Measurements from ENCODE around the gene GLP2R.
"Not testable (repeated sequence)": the region's sequence is repeated elsewhere in the genome, so short reads cannot be mapped to it uniquely, and the experiment has no call there.

The GLP2R gene, protein sequence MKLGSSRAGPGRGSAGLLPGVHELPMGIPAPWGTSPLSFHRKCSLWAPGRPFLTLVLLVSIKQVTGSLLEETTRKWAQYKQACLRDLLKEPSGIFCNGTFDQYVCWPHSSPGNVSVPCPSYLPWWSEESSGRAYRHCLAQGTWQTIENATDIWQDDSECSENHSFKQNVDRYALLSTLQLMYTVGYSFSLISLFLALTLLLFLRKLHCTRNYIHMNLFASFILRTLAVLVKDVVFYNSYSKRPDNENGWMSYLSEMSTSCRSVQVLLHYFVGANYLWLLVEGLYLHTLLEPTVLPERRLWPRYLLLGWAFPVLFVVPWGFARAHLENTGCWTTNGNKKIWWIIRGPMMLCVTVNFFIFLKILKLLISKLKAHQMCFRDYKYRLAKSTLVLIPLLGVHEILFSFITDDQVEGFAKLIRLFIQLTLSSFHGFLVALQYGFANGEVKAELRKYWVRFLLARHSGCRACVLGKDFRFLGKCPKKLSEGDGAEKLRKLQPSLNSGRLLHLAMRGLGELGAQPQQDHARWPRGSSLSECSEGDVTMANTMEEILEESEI

DNA sequence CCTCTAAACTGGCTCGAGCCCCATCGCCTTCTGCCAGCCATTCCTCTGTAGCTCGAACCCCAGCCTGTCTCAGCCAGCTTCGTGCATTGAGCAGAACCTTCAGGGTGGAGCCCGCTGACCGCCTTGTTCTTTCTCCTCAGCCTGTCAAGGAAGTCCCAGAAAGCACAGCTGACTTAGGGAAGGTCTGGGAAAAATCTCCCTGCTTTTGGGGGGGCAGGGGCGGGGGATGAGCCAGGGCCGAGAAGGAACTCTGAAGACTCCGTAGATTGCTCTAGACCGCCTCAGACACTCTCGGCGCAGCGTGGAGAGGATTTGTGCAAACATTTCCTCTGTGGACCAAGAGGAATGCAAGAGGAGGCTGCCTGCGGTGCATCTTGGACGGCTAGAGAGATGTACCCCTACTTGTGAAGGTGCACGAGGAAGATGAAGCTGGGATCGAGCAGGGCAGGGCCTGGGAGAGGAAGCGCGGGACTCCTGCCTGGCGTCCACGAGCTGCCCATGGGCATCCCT, at the start of gene GLP2R:
TSS of gene GLP2R (plus strand) at position 284 of the 510 bp plus-strand sequence. CDS start at position 424, 140 bp downstream.
- Mint-ChIP-seq H3K9me3 (no peaks in the 10 kb centered on the region), H3K4me3 (no peak within 1 kb of the TSS), H3K27me3 (peaks cover 75% of the 10 kb centered on the region), H3K36me3 (ENCODE audit: insufficient read depth) (no peaks in the 10 kb centered on the region), H3K4me1 (no peaks in the 10 kb centered on the region), H3K27ac (ENCODE audit: low read depth) (no peak within 1 kb of the TSS)
- ATAC-seq (replicated peaks; ENCODE audit: extremely low read depth, poor library complexity, severe bottlenecking) (no peak), DNase-seq (ENCODE audit: low spot score in 2 of 2) (no peak)

DNA sequence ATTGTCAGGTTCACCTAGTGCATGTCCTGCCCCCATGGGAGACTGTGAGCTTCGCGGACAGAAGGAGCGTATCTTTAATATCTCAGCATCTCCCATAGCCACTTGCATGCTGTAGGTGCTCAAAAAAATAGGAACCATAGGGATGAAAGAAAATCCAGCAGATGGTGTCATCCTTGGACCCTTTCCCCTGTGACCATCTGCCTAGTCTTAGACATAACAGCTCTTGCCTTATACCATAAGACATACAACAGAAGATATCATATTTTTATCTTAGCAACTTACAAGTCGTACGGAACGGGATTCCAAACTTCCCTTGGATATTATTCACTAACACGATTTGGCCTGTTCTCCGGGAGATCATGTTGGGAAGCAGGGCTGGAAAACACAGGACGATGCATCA, 48.8 kb upstream of the GLP2R start:
- H3K27ac Mint-ChIP-seq (ENCODE audit: low read depth): no peak overlapping the region
- DNase-seq (ENCODE audit: low spot score in 2 of 2): no peak
- no peaks in the 10 kb centered on the region for H3K9me3 Mint-ChIP-seq
- H3K4me1 Mint-ChIP-seq: no peaks in the 10 kb centered on the region
- H3K27me3 Mint-ChIP-seq: peaks cover 51% of the 10 kb centered on the region
- H3K36me3 Mint-ChIP-seq (ENCODE audit: insufficient read depth): no peaks in the 10 kb centered on the region
- ATAC-seq (replicated peaks; ENCODE audit: extremely low read depth, poor library complexity, severe bottlenecking): no peak
- no peak overlapping the region for H3K4me3 Mint-ChIP-seq

DNA sequence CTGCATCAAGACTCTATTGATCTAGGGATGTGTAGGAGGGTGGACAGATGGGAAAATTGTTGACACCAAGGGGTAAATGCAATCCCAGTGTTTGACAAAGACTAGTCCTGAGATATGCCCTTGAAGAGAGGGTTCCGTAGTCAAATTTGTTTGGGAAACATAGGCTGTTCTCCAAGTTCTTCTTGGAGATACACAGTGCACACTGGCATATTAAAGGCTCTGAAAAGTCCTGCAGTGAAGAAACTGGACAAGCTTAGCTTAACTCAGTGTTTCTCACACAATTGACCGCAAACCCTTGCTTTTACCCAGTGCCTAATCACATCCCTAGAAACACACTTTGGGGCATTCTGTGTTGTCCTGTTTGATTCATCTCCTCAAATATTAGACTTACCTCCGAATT, 45.2 kb upstream of the GLP2R start:
- Mint-ChIP-seq H3K4me3 (no peak overlapping the region), H3K27me3 (peaks cover 74% of the 10 kb centered on the region), H3K4me1 (no peaks in the 10 kb centered on the region), H3K36me3 (ENCODE audit: insufficient read depth) (no peaks in the 10 kb centered on the region), H3K9me3 (no peaks in the 10 kb centered on the region), H3K27ac (ENCODE audit: low read depth) (no peak overlapping the region)
- ATAC-seq (replicated peaks; ENCODE audit: extremely low read depth, poor library complexity, severe bottlenecking) (no peak), DNase-seq (ENCODE audit: low spot score in 2 of 2) (no peak)

DNA sequence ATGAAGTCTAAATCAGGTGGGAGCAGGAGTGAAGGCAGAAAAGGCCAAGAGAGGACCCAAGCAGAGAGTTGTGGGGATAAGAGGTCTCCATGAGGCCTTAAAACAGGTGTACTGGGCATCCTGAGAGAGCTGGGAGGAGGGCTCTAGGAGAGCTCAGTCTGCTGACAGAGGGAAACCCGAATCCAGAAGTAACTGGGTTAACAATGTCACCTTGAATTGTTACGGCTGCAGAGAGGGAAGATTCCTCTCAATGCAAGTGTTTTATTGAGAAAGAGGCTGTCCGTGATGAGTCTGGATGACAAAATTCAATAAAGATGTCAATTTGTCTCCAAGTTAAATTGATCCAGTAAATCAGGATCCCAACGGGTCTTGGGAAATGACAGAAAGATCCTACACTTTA, 42.7 kb upstream of the GLP2R start:
- Mint-ChIP-seq H3K27ac (ENCODE audit: low read depth) (no peak overlapping the region), H3K9me3 (no peaks in the 10 kb centered on the region), H3K4me3 (no peak overlapping the region), H3K4me1 (no peaks in the 10 kb centered on the region), H3K36me3 (ENCODE audit: insufficient read depth) (no peaks in the 10 kb centered on the region), H3K27me3 (peaks cover 62% of the 10 kb centered on the region)
- no peak for DNase-seq (ENCODE audit: low spot score in 2 of 2)
- ATAC-seq (replicated peaks; ENCODE audit: extremely low read depth, poor library complexity, severe bottlenecking): no peak

DNA sequence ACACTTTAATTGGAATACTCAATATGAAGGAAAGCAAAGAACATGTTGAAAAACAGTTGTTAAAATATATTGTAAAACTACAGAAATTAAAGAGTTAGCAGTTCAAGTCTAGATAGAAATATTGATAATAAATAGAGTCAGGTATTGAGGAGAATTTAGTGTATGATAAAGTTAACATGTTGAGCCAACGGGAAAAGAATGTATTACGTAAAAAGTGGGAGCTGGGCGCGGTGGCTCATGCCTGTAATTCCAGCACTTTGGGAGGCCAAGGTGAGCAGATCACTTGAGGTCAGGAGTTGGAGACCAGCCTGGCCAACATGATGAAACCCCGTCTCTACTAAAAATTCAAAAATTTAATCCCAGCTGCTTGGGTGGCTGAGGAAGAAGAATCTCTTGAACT, 42.3 kb upstream of the GLP2R start:
- not testable (repeated sequence) for DNase-seq (ENCODE audit: low spot score in 2 of 2); ATAC-seq (replicated peaks; ENCODE audit: extremely low read depth, poor library complexity, severe bottlenecking); H3K36me3 Mint-ChIP-seq (ENCODE audit: insufficient read depth); H3K4me1 Mint-ChIP-seq; H3K4me3 Mint-ChIP-seq; H3K9me3 Mint-ChIP-seq; H3K27ac Mint-ChIP-seq (ENCODE audit: low read depth)
- peaks cover 61% of the 10 kb centered on the region for H3K27me3 Mint-ChIP-seq

DNA sequence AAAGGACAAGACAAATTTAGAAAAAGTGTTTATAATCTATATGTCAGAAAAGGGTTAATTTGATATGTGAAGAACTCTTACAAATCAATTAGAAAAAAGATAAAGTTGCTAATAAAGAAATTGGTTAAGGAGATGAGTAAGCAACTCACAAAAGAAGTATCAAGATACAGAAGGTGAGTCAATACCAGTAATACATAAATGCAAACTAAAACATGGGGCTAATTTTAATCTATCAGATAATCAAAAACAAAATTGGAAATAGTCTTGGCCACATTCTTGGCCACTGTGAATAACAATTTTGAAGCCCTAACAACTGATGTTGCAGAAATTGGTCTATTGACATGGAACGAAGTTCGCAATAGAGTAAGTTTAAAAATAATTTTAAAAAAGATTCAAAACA, 41.2 kb upstream of the GLP2R start:
- DNase-seq (ENCODE audit: low spot score in 2 of 2) (no peak), ATAC-seq (replicated peaks; ENCODE audit: extremely low read depth, poor library complexity, severe bottlenecking) (no peak)
- no peak overlapping the region for H3K4me3 Mint-ChIP-seq
- H3K4me1 Mint-ChIP-seq: no peaks in the 10 kb centered on the region
- no peak overlapping the region for H3K27ac Mint-ChIP-seq (ENCODE audit: low read depth)
- H3K9me3 Mint-ChIP-seq: no peaks in the 10 kb centered on the region
- no peaks in the 10 kb centered on the region for H3K36me3 Mint-ChIP-seq (ENCODE audit: insufficient read depth)
- peaks cover 50% of the 10 kb centered on the region for H3K27me3 Mint-ChIP-seq

DNA sequence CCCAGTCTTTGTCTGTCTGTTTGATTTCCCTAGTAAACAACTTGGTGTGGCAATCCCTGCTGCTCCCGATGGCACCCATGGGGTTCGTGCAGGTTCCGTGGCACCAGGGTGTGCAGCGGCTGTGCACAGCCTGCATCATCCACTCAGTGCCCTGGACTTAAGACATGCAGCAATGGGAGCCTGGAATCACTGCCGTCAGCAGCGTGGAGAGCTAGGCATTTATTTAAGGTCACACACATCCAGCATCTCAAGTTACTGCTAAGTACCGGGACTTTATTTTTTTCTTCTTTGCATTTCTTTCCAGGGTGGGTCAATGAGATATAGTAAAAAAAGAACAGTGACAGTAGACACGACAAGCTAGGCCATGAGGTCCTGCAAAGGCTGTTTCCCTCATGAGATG, 37.1 kb upstream of the GLP2R start:
- H3K4me1 Mint-ChIP-seq: no peaks in the 10 kb centered on the region
- no peak overlapping the region for H3K4me3 Mint-ChIP-seq
- no peaks in the 10 kb centered on the region for H3K36me3 Mint-ChIP-seq (ENCODE audit: insufficient read depth)
- H3K27ac Mint-ChIP-seq (ENCODE audit: low read depth): no peak overlapping the region
- peaks cover 13% of the 10 kb centered on the region for H3K27me3 Mint-ChIP-seq
- DNase-seq (ENCODE audit: low spot score in 2 of 2): no peak
- no peaks in the 10 kb centered on the region for H3K9me3 Mint-ChIP-seq
- no peak for ATAC-seq (replicated peaks; ENCODE audit: extremely low read depth, poor library complexity, severe bottlenecking)

DNA sequence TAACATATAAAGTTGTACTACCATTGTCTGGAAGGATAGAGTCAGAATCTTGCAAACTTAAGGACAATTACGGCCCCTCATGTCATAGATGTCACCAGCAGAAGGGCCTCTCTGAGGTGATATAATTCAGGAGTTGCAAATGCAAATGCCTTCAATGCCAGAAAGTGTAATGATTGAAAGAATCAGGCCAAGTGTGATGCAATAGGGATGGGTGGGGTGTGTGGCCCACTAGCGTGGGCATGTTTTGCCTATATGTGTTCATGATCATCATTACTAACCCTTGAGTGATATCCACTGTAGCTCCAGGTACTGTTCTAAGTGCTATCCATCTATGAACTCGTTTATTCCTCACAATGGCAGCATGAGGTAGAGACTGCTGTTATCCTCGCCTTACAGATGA, 35.4 kb upstream of the GLP2R start:
- no peak for DNase-seq (ENCODE audit: low spot score in 2 of 2)
- Mint-ChIP-seq H3K9me3 (no peaks in the 10 kb centered on the region), H3K27ac (ENCODE audit: low read depth) (no peak overlapping the region), H3K4me3 (no peak overlapping the region), H3K36me3 (ENCODE audit: insufficient read depth) (no peaks in the 10 kb centered on the region), H3K4me1 (no peaks in the 10 kb centered on the region), H3K27me3 (peaks cover 15% of the 10 kb centered on the region)
- no peak for ATAC-seq (replicated peaks; ENCODE audit: extremely low read depth, poor library complexity, severe bottlenecking)

DNA sequence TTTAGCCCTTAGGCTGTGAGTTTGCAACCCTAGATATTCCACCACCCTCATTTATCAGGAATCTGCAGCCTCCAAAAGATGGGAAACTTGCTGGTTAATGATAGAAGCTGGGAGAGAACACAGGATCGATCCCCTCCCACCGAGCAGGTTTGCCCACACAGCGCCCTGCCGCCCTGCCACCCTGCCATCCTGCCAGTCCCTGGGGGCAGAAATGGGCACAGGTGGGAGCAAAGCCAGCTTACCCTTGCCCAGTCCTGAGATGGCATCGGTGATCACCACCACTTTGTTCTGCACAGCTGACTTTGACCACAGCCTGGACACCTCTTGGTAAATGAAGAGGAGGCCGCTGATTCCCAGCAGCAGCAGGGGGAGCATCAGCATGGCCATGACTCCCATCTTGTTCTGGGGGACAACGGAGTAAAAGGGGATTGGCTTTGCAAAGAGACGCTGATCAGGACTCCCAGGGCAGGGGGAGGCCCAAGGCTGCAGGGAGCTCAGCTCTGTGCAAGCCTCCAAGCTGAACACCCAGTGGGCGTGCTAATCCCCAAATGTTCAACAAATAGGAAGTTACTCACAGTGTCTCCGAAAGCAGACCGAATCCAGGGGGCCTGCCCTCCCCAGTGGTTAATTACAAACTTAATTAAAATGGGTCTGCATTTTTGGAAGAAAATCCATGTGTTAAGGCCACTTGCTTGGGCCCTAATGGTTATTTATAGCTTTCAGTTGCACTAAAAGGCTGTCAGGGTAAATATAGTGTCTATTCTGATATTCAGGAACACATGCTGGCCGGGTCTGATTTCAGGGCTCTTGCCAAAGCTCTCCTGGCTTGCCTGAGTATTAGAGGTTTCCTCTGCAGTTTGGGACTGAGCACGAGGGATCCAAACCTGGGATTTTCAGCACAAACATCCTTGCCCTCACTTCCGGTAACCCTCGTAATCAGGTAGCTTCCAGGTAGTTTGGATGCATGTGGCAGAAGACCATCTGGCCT, 34.5 kb upstream of the GLP2R start, which contains the start of gene DHRS7C:
TSS of gene DHRS7C (minus strand) at position 704 of the 988 bp plus-strand sequence. CDS start at position 396, 308 bp downstream.
- Mint-ChIP-seq H3K4me1 (no peaks in the 10 kb centered on the region), H3K36me3 (ENCODE audit: insufficient read depth) (no peaks in the 10 kb centered on the region), H3K27ac (ENCODE audit: low read depth) (no peak within 1 kb of the TSS), H3K4me3 (no peak within 1 kb of the TSS), H3K27me3 (peaks cover 24% of the 10 kb centered on the region), H3K9me3 (no peaks in the 10 kb centered on the region)
- DNase-seq (ENCODE audit: low spot score in 2 of 2): no peak
- ATAC-seq (replicated peaks; ENCODE audit: extremely low read depth, poor library complexity, severe bottlenecking): no peak

DNA sequence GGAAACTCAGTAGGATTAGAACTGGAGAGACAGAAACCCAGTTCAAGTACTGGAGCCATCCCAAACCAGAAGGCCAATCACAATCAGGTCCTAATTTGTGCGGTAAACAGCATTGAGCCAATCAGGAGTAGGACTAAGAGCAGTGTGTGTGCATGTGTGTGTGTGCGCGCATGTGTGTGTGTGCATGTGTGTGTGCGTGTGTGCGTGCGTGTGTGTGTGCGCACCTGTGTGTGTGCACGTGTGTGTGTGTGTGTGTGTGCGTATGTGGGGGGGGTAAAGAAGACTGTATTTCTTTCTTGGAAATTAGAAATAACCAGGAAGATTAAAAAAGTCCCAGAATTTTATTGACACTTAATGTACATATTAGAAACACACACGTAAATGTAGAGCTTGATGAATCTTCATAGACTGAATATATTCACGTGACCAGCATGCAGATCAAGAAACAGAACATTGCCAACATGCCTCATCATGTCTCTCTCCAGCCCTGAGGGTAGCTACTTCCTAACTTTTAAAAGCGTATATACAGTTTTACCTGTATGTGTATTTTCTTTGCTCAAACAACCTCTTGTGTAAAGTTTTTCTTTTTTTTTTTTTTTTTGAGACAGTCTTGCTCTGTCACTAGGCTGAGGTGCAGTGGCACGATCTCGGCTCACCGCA, 33.4 kb upstream of the GLP2R start:
- DNase-seq (ENCODE audit: low spot score in 2 of 2) (no peak), ATAC-seq (replicated peaks; ENCODE audit: extremely low read depth, poor library complexity, severe bottlenecking) (no peak)
- no peaks in the 10 kb centered on the region for H3K4me1 Mint-ChIP-seq
- no peaks in the 10 kb centered on the region for H3K36me3 Mint-ChIP-seq (ENCODE audit: insufficient read depth)
- H3K4me3 Mint-ChIP-seq: no peak overlapping the region
- peaks cover 33% of the 10 kb centered on the region for H3K27me3 Mint-ChIP-seq
- no peaks in the 10 kb centered on the region for H3K9me3 Mint-ChIP-seq
- H3K27ac Mint-ChIP-seq (ENCODE audit: low read depth): no peak overlapping the region

DNA sequence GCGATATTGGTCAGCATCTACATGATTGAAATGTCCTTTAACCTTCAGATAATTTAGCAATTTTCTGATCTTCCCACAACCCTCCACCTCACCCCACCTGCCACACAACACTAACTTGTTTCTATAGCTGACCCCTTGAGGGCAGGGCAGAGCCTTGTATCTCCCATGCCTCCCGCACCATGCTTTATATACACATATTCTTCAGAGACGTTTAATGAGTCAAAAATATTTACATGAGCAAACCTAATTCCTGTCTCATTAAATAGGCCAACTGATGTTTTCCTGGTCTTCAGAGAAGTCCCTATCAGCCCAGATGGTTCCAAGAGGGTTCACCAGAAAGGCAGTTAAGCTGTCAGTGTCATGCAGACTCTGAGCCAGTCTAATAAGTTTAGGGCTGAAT, 27.7 kb upstream of the GLP2R start:
- H3K9me3 Mint-ChIP-seq: no peaks in the 10 kb centered on the region
- H3K4me3 Mint-ChIP-seq: no peak overlapping the region
- H3K36me3 Mint-ChIP-seq (ENCODE audit: insufficient read depth): no peaks in the 10 kb centered on the region
- peaks cover 67% of the 10 kb centered on the region for H3K27me3 Mint-ChIP-seq
- DNase-seq (ENCODE audit: low spot score in 2 of 2): no peak
- no peak overlapping the region for H3K27ac Mint-ChIP-seq (ENCODE audit: low read depth)
- no peaks in the 10 kb centered on the region for H3K4me1 Mint-ChIP-seq
- ATAC-seq (replicated peaks; ENCODE audit: extremely low read depth, poor library complexity, severe bottlenecking): no peak

DNA sequence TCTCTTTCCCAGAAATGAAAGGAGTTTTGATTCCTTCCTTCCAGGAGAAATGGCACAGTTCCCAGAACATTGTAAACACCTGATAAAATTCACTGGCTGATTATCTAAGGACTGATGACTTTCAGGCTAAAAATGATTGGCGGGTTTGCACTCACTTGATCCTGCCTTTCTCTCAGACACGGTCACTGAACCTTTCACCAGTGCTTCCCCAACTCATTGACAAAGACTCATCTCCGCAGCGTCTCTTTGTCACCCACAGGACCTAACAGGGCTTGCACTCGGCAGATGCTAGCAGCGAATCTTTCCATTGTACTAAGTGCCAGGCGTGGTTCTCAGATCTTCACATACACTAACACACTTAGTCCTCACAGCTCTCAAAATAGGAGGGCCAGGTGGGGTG, 27.0 kb upstream of the GLP2R start:
- Mint-ChIP-seq H3K4me3 (no peak overlapping the region), H3K4me1 (no peaks in the 10 kb centered on the region), H3K27me3 (peaks cover 75% of the 10 kb centered on the region), H3K27ac (ENCODE audit: low read depth) (no peak overlapping the region), H3K36me3 (ENCODE audit: insufficient read depth) (no peaks in the 10 kb centered on the region), H3K9me3 (no peaks in the 10 kb centered on the region)
- no peak for DNase-seq (ENCODE audit: low spot score in 2 of 2)
- no peak for ATAC-seq (replicated peaks; ENCODE audit: extremely low read depth, poor library complexity, severe bottlenecking)
